Measurements from ENCODE around the gene IFRD2.

- TF ChIP-seq EZH2 (IDR thresholded peaks at IDR 0.05; ENCODE audit: insufficient read depth, poor library complexity, severe bottlenecking) = no peak
- TF ChIP-seq EZH2phosphoT487 (IDR thresholded peaks at IDR 0.05; ENCODE audit: insufficient read depth, low read depth) = no peak
Observed at GRCh38 chr3:50325497-50326181, 33.4 kb upstream of the IFRD2 start.
